Activated CD4-positive, alpha-beta T cell treated with anti-CD3 and anti-CD28 coated beads, Interleukin-2, amount 50 U/mL, for 1 hour (primary cell): ENCODE measurements around the gene RNF180.

Experiments
- DNase-seq: peaks from one replicate; pipeline ENCODE4 v3.0.0-alpha.2; 2020

Gene RNF180, protein sequence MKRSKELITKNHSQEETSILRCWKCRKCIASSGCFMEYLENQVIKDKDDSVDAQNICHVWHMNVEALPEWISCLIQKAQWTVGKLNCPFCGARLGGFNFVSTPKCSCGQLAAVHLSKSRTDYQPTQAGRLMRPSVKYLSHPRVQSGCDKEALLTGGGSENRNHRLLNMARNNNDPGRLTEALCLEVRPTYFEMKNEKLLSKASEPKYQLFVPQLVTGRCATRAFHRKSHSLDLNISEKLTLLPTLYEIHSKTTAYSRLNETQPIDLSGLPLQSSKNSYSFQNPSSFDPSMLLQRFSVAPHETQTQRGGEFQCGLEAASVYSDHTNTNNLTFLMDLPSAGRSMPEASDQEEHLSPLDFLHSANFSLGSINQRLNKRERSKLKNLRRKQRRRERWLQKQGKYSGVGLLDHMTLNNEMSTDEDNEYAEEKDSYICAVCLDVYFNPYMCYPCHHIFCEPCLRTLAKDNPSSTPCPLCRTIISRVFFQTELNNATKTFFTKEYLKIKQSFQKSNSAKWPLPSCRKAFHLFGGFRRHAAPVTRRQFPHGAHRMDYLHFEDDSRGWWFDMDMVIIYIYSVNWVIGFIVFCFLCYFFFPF

DNA sequence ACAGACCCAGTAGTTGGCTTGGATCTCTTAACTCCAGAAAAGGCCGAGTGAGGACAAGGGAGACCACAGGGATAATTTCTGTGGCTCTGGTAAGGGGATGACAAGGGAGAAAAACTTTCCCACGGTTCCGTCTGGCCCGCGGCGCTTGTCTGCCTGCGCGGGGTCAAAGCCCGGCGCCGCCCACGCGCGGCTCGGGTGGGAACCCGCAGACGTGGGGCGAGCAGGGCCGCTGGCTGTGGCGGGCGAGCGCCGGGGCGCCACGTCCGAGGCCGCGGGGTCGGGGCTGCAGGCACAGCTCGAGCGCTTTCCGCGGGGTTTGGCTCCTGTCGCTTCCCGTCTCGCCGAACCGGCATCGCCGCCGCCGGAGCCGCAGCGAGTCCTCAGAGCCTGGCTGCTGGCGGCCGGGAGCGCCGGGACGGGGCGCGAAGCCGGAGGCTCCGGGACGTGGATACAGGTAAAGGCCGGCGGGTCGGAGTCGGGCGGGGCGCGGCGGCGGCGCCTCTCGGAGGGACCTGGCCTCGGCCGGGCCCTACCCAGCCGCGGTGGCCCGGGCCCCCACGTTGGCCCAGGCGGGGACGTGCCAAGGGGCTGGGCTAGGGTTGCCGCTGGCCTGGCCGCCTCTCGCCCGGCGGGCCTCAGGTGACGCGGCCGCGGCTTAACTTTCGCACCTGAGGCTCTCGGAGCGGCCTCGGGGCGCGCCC lies at the start of gene RNF180:
Gene RNF180, plus strand, starts transcription at position 344 of the 701 bp plus-strand sequence. CDS start 34,965 bp downstream, outside the sequence.
- no peak for DNase-seq

DNA sequence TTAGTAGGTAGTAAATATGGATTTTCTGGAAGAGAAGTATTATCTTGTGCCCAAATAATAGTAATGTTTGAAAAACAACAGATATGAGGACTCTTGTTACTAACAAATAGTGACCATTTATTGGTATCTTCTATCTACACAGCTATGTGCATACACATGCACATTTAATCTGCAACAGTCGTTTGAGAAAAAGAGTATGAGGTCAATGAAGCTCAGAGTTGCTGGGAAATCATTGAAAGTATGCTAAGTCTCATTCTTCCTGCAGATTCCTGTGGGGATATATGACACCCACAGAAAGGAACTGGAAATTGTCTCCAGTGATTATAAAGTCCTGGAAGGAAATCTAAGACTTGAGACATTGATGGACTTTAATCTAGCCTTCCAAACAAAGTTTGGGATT lies 40.1 kb upstream of the RNF180 start:
- no peak for DNase-seq

DNA sequence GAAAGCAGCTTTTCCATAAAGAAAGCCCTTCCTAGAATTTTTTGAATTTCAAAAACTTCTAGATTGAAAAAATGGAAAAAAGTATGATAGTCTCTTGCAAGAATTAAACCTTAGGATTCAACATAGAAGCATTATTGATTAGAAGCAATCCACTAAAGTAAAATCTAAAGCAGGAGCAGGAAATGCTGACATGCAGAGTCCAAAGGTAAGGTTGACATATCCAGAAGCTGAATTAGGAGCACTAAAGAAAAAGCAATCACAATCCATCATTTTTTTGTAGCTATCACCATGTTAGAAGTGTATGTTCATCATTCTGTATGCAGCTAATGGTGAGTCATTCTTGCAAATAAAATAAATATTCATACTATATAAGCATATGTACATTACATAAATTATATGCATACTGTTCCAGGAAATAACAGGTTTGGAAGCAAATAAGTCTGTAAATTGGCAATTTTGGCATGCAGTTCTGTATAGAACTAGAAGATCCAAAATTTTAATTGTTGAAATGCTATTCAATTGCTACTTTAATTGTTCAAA lies 39.4 kb upstream of the RNF180 start:
- DNase-seq = no peak

DNA sequence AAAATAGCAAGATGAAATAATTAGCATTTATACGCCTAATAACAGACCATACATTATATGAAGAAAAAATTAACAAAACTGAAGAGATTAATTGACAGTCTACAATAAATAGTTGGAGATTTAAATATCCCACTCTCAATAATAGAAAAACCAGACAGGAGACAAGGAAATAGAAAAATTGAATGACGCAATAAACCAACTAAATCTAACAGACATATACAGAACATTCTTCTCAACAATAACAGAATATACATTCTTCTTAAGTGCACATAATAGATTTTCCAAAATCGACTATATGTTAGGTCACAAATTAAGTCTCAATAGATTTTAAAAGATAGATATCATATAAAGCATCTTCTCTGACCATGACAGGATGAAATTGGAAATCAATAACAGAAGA lies 25.6 kb upstream of the RNF180 start:
- DNase-seq = no peak

DNA sequence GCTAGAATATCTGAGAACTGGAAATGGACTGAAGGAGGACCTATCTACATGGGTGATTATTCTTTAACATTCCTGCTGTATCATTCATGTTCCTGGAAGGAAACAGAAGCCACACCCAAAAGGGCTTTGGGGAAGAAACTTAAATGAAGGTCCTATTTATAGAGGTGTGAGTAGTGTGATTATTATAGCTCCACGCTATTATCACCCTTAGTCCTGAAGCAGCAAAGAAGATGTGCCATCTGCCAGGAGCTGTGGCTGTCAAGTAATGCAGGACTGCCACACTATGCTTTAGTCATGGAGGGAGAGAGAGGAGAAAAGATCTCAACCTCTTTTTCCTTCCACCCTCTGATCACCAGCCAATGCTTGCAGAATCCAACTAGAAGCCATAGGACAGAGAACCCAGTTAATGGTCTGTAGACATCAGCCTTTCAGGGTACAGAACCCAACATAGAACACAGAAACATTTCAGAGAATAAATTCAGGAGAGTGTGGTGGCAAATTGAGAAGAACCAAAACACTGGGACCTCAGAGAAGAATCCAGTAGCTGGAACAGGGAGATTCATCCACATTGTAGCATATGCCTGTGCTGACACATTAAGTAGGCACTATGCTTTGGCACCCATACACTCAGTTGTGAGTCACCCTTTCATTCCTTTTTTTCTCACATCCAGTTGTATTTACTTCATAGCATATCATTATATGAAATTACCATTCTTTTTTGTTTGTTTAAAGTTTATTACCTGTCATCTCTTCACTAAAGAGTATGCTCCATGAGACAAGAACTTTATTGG lies 21.0 kb upstream of the RNF180 start:
- DNase-seq = no peak

DNA sequence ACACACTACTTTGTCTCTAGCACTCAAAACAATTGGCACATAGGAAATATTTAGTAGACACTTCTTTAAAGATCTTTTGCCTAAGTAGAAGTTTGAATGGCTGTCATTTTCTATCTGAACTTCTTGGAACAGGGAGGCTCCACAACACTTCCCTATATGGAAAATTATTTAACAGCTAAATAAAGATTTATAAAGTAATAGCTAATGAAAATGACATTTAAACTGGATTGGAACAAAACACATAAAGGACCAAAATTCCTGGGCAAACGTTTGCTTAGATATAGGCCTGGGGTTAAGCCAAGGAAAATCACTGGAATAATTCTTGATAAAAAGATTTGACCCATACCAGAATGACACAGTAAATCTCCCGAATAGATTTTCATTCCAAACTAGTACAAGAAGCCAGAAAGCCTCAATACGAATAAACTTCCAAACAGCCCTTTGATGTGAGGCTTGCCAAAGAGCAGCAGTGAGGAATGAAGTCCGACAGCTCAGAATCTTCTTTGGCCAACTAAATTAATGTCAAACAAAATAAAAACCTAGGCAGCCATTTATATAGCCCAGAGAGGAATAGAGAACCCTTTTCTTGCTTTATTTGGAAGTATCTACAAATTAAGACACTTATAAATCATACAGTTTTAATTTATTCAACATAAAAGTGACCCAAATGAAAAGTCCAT lies 20.3 kb upstream of the RNF180 start:
- no peak for DNase-seq

DNA sequence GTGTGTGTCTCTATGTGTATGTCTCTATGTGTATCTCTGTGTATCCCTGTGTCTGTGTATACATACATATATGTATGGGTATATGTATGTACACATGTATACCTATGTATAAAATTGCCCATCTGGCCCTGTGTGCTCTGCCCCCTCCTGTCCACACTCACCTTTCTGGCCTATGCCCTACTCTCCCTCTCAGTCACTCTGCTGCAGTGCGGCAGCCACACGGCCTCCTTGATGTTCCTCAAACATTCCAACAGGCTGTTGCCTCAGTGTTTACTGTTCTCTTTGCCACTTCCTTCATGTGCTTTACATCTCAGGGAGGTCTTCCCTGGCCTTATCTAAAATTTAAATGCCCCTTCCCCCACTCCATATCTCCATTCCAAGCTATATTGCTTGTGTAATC lies 18.3 kb upstream of the RNF180 start:
- no peak for DNase-seq

DNA sequence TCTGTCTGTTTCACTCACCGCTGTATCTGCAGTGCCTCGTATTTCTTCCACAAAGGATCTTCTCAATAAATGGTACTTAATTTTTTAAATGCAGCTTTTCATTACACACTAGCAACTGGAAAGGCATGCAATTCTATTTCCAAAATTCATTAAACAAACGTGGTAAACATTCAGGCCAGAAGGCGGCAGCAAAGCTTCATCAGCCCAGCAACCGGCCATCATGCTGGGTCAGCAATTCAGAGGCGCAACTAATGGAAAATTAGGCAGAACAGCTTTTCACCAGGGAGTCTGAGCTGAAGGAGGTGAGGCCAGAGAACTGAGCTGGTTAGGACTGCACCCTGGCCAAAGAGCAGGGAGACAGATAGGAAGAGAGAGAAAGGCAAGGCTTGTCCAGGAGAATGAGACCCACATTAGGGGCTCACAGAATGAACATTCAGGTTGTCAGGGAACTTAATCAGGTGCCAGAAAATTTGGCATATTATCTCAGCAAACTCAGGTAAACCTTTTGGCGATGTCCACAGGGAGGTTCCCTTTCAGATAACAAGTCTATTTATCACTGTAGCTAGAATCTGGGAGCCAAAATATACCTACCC lies 17.7 kb upstream of the RNF180 start:
- no peak for DNase-seq

DNA sequence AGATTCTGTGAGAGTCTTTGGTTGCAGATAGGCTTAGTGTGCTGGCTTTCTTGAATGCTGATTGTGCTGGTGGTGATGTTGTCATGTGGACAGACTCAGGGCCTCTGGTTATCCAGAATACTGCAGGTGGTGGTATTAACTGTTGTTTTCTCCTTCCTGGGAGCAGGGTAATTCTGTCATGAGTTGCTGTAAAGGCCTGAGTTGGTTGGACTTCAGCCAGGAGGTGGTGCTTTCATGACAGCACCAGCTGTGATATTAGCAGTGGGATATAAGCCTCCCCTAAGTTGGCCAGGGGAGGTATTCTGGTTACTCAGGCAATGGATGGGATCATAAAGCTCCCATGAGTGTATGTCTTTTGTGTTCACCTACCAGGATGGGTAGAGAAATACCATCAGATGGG lies 16.4 kb upstream of the RNF180 start:
- no peak for DNase-seq

DNA sequence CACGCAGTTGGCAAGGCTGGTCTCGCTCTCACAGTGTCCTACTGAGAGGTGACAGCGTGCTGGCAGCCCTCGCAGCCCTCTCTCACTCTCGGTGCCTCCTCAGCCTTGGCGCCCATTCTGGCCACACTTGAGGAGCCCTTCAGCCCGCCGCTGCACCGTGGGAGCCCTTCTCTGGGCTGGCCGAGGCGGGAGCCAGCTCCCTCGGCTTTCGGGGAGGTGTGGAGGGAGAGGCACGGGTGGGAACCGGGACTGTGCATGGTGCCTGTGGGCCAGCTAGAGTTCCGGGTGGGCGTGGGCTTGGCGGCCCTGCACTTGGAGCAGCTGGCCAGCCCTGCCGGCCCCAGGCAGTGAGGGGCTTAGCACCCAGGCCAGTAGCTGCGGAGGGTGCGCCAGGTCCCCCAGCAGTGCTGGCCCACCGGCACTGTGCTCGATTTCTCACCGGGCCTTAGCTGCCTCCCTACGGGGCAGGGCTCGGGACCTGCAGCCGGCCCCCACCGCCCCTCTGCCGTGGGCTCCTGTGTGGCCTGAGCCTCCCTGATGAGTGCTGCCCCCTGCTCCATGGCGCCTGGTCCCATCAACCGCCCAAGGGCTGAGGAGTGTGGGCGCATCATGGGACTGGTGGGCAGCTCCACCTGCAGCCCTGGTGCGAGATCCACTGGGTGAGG lies 15.7 kb upstream of the RNF180 start:
- DNase-seq = no peak

DNA sequence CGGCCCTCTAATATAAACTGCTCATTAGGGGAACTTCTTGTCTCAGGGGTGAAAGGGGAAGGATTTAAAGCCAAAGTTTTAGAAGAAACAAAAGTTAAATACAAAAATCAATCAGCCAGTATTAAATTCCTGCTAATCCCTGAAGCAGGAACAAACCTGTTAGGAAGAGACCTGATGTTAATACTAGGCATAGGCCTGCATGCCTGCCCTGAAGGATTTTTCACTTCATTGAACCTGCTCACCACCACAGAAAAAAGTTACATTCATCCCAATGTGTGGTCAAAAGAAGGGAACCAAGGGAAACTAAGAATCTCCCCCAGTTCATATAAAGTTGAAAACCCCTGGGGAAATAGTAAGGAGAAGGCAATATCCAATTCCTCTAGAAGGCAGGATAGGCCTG lies 9.4 kb upstream of the RNF180 start:
- DNase-seq = no peak

DNA sequence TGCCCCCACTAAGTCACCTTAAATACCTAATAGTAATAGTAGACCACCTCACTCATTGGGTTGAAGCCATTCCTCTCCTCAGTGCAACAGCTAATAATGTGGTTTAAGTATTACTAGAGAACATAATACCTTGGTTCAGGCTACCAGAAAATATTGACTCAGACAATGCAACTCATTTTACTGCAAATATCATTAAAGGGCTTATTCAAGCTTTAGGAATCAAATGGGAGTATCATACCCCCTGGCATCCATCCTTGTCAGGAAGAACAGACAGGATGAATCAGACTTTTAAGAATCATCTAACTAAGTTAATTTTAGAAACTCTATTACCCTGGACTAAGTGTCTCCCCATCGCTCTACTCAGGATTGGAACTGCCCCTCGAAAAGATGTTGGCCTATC lies 6.8 kb upstream of the RNF180 start:
- no peak for DNase-seq

DNA sequence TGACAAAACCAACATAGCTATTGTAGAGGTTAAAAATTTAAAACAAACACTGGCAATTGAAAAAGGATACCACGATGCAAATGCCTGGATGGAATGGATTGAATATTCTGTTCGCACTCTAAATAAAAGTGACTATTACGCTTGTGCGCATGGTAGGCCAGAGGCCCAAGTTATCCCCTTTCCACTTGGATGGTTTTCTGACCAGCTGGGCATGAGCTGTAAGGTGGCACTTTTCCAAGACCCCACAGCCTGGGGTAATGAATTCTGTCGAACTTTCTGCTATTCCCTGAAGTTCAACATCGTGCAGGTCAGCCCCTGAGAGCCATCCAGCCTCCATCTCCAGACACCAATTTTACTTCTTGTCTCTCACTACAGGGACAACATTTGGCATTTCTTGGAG lies 5.4 kb upstream of the RNF180 start:
- no peak for DNase-seq

DNA sequence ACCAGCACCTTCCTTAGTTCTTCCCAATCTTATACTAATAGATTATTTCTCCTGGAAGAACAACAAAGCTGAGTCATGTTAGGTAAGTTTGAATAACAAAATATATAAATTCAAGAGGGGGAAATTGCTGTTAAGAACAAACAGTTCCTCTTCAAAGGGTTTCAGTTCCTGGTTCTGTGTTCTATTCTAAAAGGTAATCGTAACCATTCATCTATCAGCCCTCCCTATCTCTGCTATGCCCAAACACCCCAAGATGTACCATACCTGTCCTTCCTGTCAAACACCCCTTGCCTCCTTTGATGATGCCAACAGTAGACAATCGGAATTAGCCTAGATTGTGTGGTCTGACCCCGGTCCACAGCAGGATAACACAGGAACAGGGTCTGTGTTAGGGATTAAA lies 4.2 kb upstream of the RNF180 start:
- no peak for DNase-seq

DNA sequence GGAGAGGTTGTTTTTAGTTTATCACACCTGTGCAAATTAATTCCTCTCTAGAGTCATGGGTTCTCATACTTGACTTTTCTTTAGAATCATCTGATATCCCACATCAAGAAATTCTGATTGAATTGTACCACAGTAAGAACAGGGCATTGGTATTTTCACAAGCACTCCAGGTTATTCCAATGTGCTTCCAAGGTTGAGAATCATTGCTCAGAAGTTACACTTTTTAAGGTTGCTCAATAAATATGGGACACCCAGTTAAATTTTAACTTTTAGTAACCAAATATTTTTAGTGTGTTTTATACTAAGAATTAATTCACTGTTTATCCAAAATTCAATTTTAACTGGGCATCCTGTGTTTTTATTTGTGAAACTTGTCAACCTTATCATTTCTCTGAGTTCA lies 2.5 kb upstream of the RNF180 start:
- DNase-seq = no peak

DNA sequence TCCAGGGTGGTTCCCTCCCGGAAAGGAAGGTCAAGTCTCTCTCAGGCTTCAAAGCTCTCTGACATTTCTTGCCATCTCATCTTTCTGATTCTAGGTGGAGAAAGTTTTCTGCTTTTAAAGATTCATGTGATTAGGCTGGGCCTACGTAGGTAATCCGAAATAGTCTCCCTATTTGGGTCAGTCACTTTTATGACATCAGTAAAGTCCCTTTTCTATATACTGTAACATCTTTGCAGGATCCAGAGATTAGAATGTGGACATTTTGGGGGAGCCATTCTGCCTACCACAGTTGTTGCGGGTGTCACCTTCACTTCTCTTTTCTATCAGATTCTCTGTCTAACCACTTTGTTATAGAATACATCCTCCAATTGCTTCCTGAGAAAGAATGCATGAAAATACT lies 1.9 kb upstream of the RNF180 start:
- no peak for DNase-seq

DNA sequence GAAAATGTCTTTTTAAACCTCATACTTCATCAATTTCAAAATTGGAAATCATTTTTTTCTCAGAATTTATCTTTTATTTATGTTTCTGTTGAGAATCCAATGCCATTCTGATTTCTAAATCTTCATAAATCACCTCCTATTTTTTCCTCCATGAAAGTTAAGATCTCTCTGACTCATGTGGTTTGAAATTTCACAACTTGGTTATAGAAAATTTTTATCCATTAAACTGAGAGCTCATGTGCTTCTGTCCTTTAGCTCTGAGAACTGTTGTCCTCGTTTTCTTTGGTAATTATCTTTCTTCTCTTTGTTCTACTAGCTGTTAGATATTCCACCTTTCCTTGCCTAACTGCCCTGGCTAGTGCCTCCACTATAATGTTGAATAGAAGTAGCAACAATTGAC lies 1.5 kb upstream of the RNF180 start:
- no peak for DNase-seq

DNA sequence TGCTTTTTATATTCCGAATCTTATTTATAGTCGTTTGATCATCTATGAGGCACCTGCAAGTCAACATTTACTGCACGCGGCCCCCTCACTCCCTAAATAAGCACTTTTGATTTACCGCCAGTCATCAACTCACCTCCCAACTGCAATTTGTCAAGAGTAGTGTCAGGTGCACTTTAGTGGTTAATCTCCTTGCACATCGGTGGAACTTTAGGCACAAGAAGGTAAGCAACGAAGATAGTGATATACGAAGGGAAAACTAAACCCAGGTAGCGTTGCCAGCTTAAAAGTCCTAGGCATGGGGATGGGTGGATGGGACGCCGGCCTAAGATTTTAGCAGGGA lies 513 bp upstream of the RNF180 start:
- DNase-seq = no peak

DNA sequence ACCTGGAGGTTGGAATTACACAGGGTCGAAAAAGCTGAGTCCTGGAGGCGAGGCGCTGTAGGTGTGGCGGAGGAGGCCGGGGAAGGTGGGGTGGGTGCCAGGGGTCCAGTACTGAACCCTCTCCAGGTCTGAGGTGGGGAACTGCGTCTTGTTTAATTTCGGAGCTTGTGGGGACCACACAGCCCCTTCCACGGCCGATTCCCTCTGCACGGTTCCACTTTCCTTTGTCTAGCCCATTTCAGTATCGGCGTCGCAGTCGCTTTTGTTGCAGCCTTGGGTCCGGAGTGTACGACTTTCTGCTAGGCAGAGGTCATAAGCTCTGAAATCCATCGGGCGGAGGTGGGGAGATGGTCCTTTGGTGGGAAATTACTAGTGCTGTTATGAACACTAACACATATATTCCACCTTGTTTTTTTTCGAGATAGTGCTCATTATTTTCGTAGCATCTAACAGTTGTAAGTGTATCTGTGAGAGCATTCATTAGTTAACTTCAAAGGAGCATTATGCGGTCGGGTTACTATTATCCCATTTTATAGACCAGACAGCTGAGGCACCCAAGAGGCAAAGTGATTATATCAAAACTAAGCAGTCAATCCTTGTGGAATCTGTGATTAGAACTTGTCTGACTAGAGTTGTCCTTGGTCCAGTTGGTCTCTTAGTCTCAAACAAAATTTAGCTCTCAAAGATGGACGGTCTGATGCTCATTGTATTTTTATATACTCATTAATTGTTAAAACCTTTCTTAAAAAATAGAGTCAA lies 737 bp downstream of the RNF180 start:
- no peak for DNase-seq

DNA sequence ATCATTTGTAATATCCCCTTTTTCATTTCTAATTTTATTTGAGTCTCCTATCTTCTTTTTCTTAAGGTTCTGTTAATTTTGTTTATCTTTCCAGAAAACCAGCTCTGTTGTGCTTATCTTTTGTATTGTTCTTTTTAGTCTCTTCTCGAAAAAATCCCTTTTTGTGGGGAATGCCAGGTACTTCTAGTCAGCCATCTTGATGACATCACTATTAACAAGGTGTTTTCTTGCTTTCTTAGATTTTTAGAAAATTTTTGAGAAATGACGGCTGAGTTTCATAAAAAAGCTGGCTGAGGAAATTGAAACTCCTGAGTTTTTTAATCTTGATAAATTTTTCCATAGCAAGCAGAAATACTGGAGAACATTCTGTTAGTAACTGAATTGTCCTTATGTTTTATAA lies 10.7 kb downstream of the RNF180 start:
- DNase-seq = no peak
